GM23338 (cell line): ENCODE measurements around the gene PHACTR1. TPM values are rescaled to one million over a fixed set of nuclear protein-coding genes. Genes with fewer than 3 reads are reported as not detected.
"Not testable (repeated sequence)": the region's sequence is repeated elsewhere in the genome, so short reads cannot be mapped to it uniquely, and the experiment has no call there.

Source experiments
- ATAC-seq: fragments of 200-7000 bp; cut with Tn5 transposase; 3 replicates; pipeline ENCODE4 v1.9.1; 2020
- DNase-seq: peaks from one replicate; pipeline ENCODE4 v3.0.0-alpha.2; 2015; ENCODE audit warnings: low spot score
- H2AFZ ChIP-seq: fragments of 200-600 bp; sonication (generic); 2 replicates; pipeline ENCODE4 v1.8.0; 2016; ENCODE audit warnings: antibody characterized with exemption, mild to moderate bottlenecking, moderate library complexity
- H3F3A ChIP-seq: fragments of 200-600 bp; sonication (generic); replicated peaks from 2 replicates; pipeline ENCODE4 v1.8.0; 2017; ENCODE audit warnings: antibody characterized with exemption, mixed run types, low read depth
- H3K27ac ChIP-seq: fragments of 200-600 bp; sonication (generic); 2 replicates; pipeline ENCODE4 v1.6.1; 2016; ENCODE audit warnings: low read depth
- H3K27me3 ChIP-seq: fragments of 200-600 bp; sonication (generic); 2 replicates; pipeline ENCODE4 v1.8.0; 2016; ENCODE audit warnings: mild to moderate bottlenecking, mixed run types, moderate library complexity; ENCODE audit not compliant: insufficient read depth
- H3K36me3 ChIP-seq: fragments of 200-600 bp; sonication (generic); 2 replicates; pipeline ENCODE4 v1.8.0; 2016; ENCODE audit warnings: mild to moderate bottlenecking; ENCODE audit not compliant: insufficient read depth
- H3K4me1 ChIP-seq: fragments of 200-600 bp; sonication (generic); 2 replicates; pipeline ENCODE4 v1.8.0; 2016; ENCODE audit warnings: mild to moderate bottlenecking, moderate library complexity; ENCODE audit not compliant: insufficient read depth
- H3K4me2 ChIP-seq: fragments of 200-600 bp; sonication (generic); 2 replicates; pipeline ENCODE4 v1.7.1; 2017; ENCODE audit warnings: mixed run types
- H3K4me3 ChIP-seq: fragments of 200-600 bp; sonication (generic); 2 replicates; pipeline ENCODE4 v1.6.1; 2016; ENCODE audit warnings: mixed run types
- H3K79me2 ChIP-seq: fragments of 200-600 bp; sonication (generic); replicated peaks from 2 replicates; pipeline ENCODE4 v1.8.0; 2017; ENCODE audit warnings: mild to moderate bottlenecking; ENCODE audit not compliant: insufficient read depth
- H3K9me2 ChIP-seq: fragments of 200-600 bp; sonication (generic); 2 replicates; pipeline ENCODE4 v1.8.0; 2017; ENCODE audit not compliant: insufficient read depth
- H4K20me1 ChIP-seq: fragments of 200-600 bp; sonication (generic); replicated peaks from 2 replicates; pipeline ENCODE4 v1.8.0; 2017; ENCODE audit warnings: mild to moderate bottlenecking; ENCODE audit not compliant: insufficient read depth
- H3K27ac Mint-ChIP-seq: 2 replicates; pipeline ENCODE4 v1.8.0; 2020; ENCODE audit warnings: inconsistent platforms, mild to moderate bottlenecking, moderate library complexity, mixed read lengths
- H3K27me3 Mint-ChIP-seq: 3 replicates; pipeline ENCODE4 v1.8.0; 2022; ENCODE audit warnings: low read depth, mild to moderate bottlenecking, moderate library complexity, mixed read lengths, inconsistent platforms; ENCODE audit not compliant: insufficient read depth, poor library complexity
- H3K36me3 Mint-ChIP-seq: 3 replicates; pipeline ENCODE4 v1.8.0; 2021; ENCODE audit warnings: low read depth, mild to moderate bottlenecking, inconsistent platforms, moderate library complexity, mixed read lengths
- H3K4me1 Mint-ChIP-seq: 3 replicates; pipeline ENCODE4 v1.8.0; 2020; ENCODE audit warnings: mild to moderate bottlenecking, inconsistent platforms, mixed read lengths
- H3K4me3 Mint-ChIP-seq: 3 replicates; pipeline ENCODE4 v1.8.0; 2021; ENCODE audit warnings: moderate library complexity, mild to moderate bottlenecking, inconsistent platforms, mixed read lengths
- H3K9me3 Mint-ChIP-seq: 3 replicates; pipeline ENCODE4 v1.8.0; 2020; ENCODE audit warnings: moderate library complexity, mild to moderate bottlenecking, inconsistent platforms, mixed read lengths
- CREB1 ChIP-seq: fragments of 250-450 bp; sonication (Bioruptor Pico); IDR thresholded peaks from 2 replicates; pipeline ENCODE4 v1.5.0; 2020; ENCODE audit warnings: low read depth, mild to moderate bottlenecking, moderate library complexity
- EZH2 ChIP-seq: fragments of 200-600 bp; sonication (generic); IDR thresholded peaks from one replicate; pipeline ENCODE4 v1.8.0; 2017; ENCODE audit warnings: antibody characterized with exemption, mild to moderate bottlenecking, low read depth; ENCODE audit not compliant: unreplicated experiment
- EZH2phosphoT487 ChIP-seq: fragments of 200-600 bp; sonication (generic); IDR thresholded peaks from one replicate; pipeline ENCODE4 v1.8.1; 2018; ENCODE audit warnings: antibody characterized with exemption; ENCODE audit not compliant: unreplicated experiment
- JUNB ChIP-seq: IDR thresholded peaks from one replicate; pipeline ENCODE4 v1.6.1; 2016; ENCODE audit warnings: antibody characterized with exemption; ENCODE audit not compliant: unreplicated experiment
- NANOG ChIP-seq: IDR thresholded peaks from 2 replicates; pipeline ENCODE4 v1.6.1; 2016; ENCODE audit warnings: antibody characterized with exemption, borderline replicate concordance
- POLR2AphosphoS5 ChIP-seq: IDR thresholded peaks from 2 replicates; pipeline ENCODE4 v1.6.1; 2016; ENCODE audit warnings: antibody characterized with exemption, low read depth
- STAT1 ChIP-seq: IDR thresholded peaks from one replicate; pipeline ENCODE4 v1.6.1; 2016; ENCODE audit warnings: antibody characterized with exemption; ENCODE audit not compliant: unreplicated experiment
- ZNF114 ChIP-seq: fragments of 250-450 bp; sonication (Bioruptor Pico); IDR thresholded peaks from 2 replicates; pipeline ENCODE4 v1.5.0; 2020; ENCODE audit warnings: mild to moderate bottlenecking, moderate library complexity
- ZNF331 ChIP-seq: fragments of 250-450 bp; sonication (Bioruptor Pico); IDR thresholded peaks from 2 replicates; pipeline ENCODE4 v1.5.0; 2020; ENCODE audit warnings: low read depth, mild to moderate bottlenecking, moderate library complexity
- polyA plus RNA-seq: library from polyadenylated mRNA; unstranded; fragments of >200 nt; fragmentation: Nextera tagmentation; extraction: Ambion mirVana; gene quantifications from 2 replicates; pipeline ENCODE4 v1.2.1, GENCODE V29; 2016
- total RNA-seq: library from RNA; depleted of rRNA; stranded (reverse); fragments of >200 nt; shearing (Covaris generic); gene quantifications from 2 replicates; pipeline ENCODE4 v1.2.3, GENCODE V29; 2014
- TF ChIP-seq, protein P1 (sequence below): IDR thresholded peaks from one replicate; pipeline ENCODE4 v1.6.1; 2018; ENCODE audit warnings: antibody characterized with exemption; ENCODE audit not compliant: unreplicated experiment
- TF ChIP-seq, protein P2 (sequence below), 2 experiments: fragments of 200-600 bp in 1 of 2; sonication (generic) in 1 of 2; conservative IDR thresholded peaks; 2 replicates each; pipeline versions ENCODE4 v1.5.1 to v1.6.1; 2016 to 2017; ENCODE audit warnings: antibody characterized with exemption in 2 of 2, low read depth in 2 of 2, mild to moderate bottlenecking in 2 of 2, moderate library complexity in 1 of 2
- TF ChIP-seq, protein P3 (sequence below): IDR thresholded peaks from 2 replicates; pipeline ENCODE4 v1.6.1; 2016; ENCODE audit warnings: antibody characterized with exemption

The PHACTR1 gene
- total and polyA plus RNA-seq, 2 experiments from 2014 or later: 5.9 to 19.3 TPM

DNA sequence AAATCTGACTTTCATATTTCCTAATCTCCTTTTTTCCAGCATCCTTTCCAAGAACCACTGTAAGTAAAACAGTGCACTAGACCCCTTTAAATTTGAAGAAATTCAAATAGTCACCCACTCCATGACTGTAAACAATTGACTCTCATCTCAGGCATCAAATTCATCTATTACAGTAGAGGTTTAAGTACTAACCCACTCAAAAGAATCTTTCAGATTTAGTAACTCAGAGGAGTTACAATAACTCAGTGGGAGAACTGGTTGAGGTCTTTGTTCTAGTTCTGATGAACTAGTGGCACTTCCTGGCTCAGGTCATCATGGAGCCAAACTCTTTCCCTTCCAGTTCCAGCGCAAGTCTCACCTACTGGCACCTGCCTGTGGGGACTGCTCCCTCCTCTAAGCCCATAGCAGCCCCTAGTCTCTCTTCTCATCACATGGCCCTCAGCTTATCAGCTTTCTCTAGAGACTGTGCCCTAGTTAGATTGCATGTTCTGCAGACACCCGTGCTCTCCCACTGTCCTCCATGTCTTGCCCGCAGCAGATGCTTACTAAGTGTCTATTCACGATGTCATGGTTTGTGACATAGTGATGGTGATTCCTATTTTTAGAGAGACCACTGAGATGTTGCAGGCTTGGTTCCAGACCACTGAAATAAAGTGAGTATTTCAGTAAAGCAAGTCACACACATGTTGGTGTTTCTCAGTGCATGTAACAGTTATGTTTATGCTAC, 415.5 kb downstream of the PHACTR1 start (continued):
- TF ChIP-seq, protein P1, sequence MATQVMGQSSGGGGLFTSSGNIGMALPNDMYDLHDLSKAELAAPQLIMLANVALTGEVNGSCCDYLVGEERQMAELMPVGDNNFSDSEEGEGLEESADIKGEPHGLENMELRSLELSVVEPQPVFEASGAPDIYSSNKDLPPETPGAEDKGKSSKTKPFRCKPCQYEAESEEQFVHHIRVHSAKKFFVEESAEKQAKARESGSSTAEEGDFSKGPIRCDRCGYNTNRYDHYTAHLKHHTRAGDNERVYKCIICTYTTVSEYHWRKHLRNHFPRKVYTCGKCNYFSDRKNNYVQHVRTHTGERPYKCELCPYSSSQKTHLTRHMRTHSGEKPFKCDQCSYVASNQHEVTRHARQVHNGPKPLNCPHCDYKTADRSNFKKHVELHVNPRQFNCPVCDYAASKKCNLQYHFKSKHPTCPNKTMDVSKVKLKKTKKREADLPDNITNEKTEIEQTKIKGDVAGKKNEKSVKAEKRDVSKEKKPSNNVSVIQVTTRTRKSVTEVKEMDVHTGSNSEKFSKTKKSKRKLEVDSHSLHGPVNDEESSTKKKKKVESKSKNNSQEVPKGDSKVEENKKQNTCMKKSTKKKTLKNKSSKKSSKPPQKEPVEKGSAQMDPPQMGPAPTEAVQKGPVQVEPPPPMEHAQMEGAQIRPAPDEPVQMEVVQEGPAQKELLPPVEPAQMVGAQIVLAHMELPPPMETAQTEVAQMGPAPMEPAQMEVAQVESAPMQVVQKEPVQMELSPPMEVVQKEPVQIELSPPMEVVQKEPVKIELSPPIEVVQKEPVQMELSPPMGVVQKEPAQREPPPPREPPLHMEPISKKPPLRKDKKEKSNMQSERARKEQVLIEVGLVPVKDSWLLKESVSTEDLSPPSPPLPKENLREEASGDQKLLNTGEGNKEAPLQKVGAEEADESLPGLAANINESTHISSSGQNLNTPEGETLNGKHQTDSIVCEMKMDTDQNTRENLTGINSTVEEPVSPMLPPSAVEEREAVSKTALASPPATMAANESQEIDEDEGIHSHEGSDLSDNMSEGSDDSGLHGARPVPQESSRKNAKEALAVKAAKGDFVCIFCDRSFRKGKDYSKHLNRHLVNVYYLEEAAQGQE: no peak
- TF ChIP-seq, protein P2, sequence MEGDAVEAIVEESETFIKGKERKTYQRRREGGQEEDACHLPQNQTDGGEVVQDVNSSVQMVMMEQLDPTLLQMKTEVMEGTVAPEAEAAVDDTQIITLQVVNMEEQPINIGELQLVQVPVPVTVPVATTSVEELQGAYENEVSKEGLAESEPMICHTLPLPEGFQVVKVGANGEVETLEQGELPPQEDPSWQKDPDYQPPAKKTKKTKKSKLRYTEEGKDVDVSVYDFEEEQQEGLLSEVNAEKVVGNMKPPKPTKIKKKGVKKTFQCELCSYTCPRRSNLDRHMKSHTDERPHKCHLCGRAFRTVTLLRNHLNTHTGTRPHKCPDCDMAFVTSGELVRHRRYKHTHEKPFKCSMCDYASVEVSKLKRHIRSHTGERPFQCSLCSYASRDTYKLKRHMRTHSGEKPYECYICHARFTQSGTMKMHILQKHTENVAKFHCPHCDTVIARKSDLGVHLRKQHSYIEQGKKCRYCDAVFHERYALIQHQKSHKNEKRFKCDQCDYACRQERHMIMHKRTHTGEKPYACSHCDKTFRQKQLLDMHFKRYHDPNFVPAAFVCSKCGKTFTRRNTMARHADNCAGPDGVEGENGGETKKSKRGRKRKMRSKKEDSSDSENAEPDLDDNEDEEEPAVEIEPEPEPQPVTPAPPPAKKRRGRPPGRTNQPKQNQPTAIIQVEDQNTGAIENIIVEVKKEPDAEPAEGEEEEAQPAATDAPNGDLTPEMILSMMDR (conservative IDR thresholded peaks at IDR 0.05; ENCODE audit: low read depth in 2 of 2): no peak

DNA sequence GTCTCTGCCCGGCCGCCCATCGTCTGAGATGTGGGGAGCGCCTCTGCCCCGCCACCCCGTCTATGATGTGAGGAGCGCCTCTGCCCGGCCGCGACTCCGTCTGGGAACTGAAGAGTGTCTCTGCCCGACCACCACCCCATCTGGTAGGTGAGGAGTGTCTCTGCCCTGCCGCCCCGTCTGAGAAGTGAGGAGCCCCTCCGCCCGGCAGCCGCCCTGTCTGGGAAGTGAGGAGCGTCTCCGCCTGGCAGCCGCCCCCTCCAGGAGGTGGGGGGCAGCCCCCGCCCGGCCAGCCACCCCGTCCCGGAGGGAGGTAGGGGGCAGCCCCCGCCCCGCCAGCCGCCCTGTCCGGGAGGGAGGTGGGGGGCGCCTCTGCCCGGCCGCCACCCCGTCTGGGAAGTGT, 417.3 kb downstream of the PHACTR1 start:
- H2AFZ ChIP-seq, H3K79me2 ChIP-seq, H3K4me3 ChIP-seq, H3K4me2 ChIP-seq, H3K4me3 Mint-ChIP-seq, ATAC-seq, H3K27ac ChIP-seq, H3K27me3 ChIP-seq, H3K36me3 Mint-ChIP-seq, H3K27ac Mint-ChIP-seq, H3K36me3 ChIP-seq, H3K27me3 Mint-ChIP-seq, H3K9me2 ChIP-seq, DNase-seq, H4K20me1 ChIP-seq, H3F3A ChIP-seq, H3K4me1 ChIP-seq: not testable (repeated sequence)
- Mint-ChIP-seq H3K9me3 (peaks cover 13% of the 10 kb centered on the region; the same call in 2 of the 3 replicates), H3K4me1 (peaks cover 19% of the 10 kb centered on the region)

DNA sequence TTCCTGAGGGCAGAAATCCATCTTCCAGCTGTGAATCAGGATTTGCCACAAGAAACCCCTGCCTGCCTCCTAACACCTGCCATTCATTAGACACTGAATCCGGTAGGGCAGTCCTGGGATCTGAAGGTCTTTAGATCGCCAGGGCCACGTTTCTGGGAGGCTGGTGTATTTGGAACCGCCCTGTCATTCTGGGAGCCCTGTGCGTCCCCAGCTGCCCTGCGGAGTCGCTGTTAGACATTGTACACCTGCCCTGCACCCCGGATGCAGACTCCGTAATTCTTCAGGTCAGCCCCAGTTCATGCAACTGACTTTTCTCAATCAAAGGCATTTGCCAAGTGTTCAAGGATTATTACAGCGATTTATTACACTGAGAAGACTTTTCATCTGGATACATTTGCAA, 418.6 kb downstream of the PHACTR1 start:
- Mint-ChIP-seq H3K36me3 (peaks cover 9% of the 10 kb centered on the region; the same call in 1 of the 3 replicates), H3K27ac (no peak overlapping the region), H3K9me3 (peaks cover 13% of the 10 kb centered on the region; the same call in 2 of the 3 replicates), H3K4me1 (peaks cover 19% of the 10 kb centered on the region), H3K4me3 (no peak overlapping the region), H3K27me3 (peaks cover 2% of the 10 kb centered on the region)
- Histone ChIP-seq H3K4me2 (peak overlapping the region; percentile 35; the same call in 1 of the 2 replicates), H4K20me1 (no peaks in the 10 kb centered on the region), H3K27ac (no peak overlapping the region), H3F3A (no peaks in the 10 kb centered on the region), H3K79me2 (no peaks in the 10 kb centered on the region), H2AFZ (no peak overlapping the region), H3K36me3 (no peaks in the 10 kb centered on the region), H3K9me2 (peaks cover 9% of the 10 kb centered on the region), H3K4me1 (no peaks in the 10 kb centered on the region), H3K4me3 (no peak overlapping the region), H3K27me3 (no peaks in the 10 kb centered on the region)
- DNase-seq (no peak), ATAC-seq (peak; percentile 45)
- no peak for TF ChIP-seq ZNF114 (CRISPR knock-in tag)
- TF ChIP-seq EZH2: no peak
- TF ChIP-seq, protein P1: no peak
- TF ChIP-seq POLR2AphosphoS5: no peak
- TF ChIP-seq ZNF331: no peak
- TF ChIP-seq EZH2phosphoT487: no peak
- TF ChIP-seq NANOG: no peak
- TF ChIP-seq STAT1: no peak
- TF ChIP-seq CREB1 (CRISPR knock-in tag): no peak
- TF ChIP-seq, protein P3, sequence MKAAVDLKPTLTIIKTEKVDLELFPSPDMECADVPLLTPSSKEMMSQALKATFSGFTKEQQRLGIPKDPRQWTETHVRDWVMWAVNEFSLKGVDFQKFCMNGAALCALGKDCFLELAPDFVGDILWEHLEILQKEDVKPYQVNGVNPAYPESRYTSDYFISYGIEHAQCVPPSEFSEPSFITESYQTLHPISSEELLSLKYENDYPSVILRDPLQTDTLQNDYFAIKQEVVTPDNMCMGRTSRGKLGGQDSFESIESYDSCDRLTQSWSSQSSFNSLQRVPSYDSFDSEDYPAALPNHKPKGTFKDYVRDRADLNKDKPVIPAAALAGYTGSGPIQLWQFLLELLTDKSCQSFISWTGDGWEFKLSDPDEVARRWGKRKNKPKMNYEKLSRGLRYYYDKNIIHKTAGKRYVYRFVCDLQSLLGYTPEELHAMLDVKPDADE: no peak
- no peak for TF ChIP-seq JUNB
